Measurements from ENCODE around the gene SPRYD3.

Gene SPRYD3

DNA sequence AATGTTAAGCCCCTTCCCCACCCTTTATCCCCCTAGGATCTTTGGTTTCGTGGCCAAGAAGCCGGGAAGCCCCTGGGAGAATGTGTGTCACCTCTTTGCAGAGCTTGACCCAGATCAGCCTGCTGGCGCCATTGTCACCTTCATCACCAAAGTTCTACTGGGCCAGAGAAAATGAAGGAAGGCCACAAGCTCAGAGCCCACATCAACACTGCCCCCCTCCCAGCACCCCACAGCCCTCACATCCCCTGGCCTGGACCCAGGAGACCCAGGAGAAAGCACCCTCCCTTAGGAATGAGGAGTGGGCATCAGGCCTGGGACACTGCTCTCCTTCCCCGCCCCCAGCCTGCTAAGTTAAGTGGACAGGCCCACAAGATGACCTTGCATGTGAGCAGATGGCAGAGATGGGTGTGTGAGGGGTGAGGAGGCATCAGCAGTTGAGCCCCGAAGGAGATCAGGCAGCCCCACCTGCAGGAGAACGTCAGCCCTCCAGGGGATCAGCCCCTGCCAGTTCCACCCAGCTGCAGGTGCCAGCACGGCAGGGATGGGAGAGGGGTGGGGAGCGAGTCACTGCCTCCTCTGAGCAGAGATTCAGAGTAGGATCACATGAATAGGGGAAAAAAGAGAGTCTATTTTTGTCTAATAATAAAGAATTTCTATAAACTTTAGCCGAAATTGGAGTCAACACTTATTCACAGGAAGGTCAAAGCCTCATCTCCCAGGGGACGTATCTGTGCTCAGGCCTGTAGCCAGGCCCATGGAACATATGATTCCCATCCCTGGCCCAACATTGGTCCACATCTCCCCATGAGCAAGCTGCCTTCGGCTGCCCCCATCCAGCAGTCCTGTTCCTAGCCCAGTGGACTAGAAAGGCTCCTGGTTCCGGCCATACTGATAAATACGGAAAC, 15.2 kb downstream of the SPRYD3 start:
- no peak for DNase-seq (ENCODE audit: extremely low read depth in 1 of 2, low read depth in 1 of 2)

DNA sequence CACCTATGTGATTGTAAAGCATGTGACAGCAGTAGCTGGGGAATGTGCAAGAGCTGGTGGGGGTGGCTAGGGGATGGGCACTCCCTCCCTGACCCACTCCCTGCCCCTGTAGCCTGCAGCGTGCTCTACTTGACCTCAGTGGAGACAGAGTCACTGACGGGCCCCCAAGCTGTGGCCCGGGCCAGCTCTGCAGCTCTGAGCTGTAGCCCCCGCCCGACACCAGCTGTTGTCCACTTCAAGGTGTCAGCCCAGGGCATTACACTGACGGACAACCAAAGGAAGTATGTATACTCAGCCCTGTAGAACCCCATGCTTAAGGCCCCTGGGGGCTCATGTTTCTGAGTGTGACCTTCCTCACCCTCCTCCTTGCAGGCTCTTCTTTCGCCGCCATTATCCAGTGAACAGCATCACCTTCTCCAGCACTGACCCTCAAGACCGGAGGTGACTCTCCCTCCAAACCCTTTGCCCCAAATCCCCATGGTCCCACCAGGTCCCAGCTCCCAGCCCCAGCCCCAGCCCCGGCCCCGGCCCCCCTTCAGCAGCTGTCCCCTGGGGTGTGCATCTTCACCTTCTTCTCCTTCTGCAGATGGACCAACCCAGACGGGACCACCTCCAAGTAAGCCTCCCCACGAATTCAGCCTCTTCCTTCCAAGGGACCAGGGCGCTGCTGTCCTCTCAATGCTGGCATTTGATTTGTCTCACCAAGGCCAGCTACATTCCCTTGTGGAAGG, 16.0 kb downstream of the SPRYD3 start:
- no peak for DNase-seq (ENCODE audit: extremely low read depth in 1 of 2, low read depth in 1 of 2)

DNA sequence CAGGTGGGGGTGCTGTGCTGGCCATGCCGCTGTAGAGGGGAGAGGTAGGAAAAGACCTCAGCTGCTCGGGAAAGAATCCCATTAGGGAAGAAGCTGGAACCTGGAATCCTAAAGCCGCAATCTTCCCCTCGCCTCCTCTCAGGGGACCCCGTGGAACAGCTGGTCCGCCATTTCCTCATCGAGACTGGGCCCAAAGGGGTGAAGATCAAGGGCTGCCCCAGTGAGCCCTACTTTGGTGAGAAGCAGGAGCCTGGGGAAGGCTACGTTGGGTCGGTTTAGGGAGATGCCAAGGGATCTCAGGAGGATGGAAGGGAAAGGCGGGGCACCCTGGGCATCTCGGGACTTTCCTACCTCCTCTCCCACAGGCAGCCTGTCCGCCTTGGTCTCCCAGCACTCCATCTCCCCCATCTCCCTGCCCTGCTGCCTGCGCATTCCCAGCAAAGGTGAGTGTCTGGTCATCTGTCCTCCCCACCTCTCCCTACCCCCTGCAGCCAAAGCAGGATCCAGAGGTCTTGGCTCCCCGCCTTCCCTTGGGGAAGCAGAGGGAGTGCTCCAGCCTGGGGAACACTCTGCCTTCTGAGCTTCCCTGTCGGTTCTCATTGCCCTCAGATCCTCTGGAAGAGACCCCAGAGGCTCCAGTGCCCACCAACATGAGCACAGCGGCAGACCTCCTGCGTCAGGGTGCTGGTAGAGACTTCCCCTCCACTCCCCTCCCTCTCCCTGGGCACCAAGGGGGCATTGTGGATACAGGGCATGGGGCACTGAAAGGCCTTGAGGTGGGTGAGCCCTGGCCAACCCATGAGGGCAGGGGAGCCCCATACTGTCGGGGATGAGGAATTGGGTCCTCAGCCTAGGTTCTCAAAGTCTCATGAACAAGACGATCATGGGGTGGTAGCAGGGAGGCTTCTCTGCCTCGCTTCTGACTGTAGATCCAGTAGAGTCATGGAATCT, 16.9 kb downstream of the SPRYD3 start:
- no peak for DNase-seq (ENCODE audit: extremely low read depth in 1 of 2, low read depth in 1 of 2)

DNA sequence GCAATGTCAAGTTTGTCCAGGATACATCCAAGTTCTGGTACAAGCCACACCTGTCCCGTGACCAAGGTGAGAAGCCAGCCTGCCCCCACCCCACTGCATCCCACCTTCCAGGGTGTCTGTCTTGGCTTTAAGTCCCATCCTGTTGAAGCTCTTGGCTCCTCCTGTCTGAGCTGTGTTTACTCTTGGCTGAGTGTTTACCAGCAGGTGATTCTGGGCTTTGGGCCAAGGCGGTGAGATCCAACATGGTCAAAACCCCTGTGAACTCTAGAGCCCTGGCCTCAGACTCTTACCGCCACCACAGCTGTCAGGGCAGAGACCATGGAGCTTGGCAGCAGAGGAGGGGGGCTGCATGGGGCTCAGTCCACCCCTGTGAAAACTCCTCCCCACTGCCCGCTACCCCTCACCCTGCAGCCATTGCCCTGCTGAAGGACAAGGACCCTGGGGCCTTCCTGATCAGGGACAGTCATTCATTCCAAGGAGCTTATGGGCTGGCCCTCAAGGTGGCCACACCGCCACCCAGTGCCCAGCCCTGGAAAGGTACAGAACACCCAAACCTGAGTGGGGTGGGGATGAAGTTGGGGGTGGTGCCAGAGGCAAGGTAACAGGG, 17.7 kb downstream of the SPRYD3 start:
- no peak for DNase-seq (ENCODE audit: extremely low read depth in 1 of 2, low read depth in 1 of 2)

DNA sequence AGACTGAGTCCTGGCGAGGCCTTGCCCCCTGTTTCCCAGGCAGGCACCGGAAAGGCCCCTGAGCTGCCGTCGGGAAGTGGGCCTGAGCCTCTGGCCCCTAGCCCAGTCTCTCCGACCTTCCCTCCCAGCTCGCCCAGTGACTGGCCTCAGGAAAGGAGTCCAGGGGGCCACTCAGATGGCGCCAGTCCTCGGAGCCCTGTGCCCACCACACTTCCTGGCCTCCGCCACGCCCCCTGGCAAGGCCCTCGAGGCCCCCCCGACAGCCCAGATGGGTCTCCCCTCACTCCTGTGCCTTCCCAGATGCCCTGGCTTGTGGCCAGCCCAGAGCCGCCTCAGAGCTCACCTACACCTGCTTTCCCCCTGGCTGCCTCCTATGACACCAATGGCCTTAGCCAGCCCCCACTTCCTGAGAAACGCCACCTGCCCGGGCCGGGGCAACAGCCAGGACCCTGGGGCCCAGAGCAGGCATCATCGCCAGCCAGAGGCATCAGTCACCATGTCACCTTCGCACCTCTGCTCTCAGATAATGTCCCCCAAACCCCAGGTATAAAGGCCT, 18.4 kb downstream of the SPRYD3 start:
- DNase-seq (ENCODE audit: extremely low read depth in 1 of 2, low read depth in 1 of 2), result no peak

DNA sequence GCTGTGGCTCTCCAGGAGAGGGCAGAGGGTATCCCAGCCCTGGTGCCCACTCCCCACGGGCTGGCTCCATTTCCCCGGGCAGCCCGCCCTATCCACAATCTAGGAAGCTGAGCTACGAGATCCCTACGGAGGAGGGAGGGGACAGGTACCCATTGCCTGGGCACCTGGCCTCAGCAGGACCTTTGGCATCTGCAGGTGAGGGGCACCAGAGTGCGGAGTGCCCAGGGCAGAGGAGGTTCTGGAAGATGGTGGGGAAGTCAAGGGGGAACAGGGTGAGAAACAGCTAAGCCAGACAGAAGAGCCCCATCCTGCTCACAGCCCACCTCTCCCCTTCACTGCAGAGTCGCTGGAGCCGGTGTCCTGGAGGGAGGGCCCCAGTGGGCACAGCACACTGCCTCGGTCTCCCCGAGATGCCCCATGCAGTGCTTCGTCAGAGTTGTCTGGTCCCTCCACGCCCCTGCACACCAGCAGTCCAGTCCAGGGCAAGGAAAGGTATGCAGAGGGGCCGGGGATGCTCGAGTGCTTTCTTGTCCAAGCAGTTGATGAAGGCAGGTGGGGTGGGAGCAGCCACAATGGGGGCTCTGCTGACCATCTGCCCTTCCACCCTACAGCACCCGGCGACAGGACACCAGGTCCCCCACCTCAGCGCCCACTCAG, 19.0 kb downstream of the SPRYD3 start:
- no peak for DNase-seq (ENCODE audit: extremely low read depth in 1 of 2, low read depth in 1 of 2)

DNA sequence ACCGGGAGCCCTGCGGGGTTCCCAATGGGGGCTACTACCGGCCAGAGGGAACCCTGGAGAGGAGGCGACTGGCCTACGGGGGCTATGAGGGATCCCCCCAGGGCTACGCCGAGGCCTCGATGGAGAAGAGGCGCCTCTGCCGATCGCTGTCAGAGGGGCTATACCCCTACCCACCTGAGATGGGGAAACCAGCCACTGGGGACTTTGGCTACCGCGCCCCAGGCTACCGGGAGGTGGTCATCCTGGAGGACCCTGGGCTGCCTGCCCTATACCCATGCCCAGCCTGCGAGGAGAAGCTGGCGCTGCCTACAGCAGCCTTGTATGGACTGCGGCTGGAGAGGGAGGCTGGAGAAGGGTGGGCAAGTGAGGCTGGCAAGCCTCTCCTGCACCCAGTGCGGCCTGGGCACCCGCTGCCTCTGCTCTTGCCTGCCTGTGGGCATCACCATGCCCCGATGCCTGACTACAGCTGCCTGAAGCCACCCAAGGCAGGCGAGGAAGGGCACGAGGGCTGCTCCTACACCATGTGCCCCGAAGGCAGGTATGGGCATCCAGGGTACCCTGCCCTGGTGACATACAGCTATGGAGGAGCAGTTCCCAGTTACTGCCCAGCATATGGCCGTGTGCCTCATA, 19.6 kb downstream of the SPRYD3 start:
- no peak for DNase-seq (ENCODE audit: extremely low read depth in 1 of 2, low read depth in 1 of 2)

DNA sequence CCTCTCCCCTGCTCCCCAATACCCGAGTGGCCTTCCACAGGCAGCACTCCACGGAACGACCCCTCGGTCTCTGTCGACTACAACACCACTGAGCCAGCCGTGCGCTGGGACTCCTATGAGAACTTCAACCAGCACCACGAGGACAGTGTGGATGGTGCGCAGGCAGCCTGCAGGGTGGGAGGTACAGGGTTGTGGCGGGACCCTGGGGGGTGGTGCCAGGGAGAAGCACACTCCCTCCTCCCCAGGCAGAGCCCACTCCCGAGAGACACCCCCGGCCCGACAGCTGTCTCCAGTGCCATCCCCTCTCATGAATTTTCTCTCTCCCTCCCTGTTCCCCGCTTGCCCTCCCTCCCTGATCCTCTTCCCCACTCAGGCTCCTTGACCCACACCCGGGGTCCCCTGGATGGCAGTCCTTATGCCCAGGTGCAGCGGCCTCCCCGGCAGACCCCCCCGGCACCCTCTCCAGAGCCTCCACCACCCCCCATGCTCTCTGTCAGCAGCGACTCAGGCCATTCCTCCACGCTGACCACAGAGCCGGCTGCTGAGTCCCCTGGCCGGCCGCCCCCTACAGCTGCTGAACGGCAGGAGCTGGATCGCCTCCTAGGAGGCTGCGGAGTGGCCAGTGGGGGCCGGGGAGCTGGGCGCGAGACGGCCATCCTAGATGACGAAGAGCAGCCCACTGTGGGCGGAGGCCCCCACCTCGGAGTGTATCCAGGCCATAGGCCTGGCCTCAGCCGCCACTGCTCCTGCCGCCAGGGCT, 20.3 kb downstream of the SPRYD3 start:
- no peak for DNase-seq (ENCODE audit: extremely low read depth in 1 of 2, low read depth in 1 of 2)

DNA sequence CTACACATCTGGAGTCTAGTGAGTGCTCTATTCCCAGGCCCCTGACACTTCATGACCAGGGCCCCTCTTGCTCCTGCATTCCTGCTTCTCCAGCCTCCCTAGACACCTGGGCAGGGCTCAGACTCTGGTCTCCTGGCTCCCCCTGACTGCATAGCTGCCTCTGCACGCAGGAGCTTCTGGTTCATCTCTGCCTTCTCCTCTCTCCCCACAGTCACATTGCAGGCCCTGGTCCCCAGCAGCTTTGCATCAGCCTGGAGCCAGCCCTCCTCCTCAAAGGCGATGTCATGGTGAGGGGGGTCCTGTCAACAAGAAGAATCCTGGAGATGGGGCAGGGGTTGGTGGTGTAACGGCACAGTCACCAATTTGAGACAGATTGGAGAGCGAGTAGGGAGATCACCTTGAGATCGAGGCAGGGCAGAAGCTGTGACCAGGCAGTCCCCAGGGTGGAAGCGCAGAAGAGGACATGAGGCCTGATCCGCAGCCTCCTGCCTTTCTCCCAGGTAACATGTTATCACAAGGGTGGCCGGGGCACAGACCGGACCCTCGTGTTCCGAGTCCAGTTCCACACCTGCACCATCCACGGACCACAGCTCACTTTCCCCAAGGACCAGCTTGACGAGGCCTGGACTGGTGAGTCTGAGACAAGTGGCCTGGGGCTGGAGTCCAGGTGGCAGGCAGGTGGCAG, 21.2 kb downstream of the SPRYD3 start:
- DNase-seq (ENCODE audit: extremely low read depth in 1 of 2, low read depth in 1 of 2), result no peak

DNA sequence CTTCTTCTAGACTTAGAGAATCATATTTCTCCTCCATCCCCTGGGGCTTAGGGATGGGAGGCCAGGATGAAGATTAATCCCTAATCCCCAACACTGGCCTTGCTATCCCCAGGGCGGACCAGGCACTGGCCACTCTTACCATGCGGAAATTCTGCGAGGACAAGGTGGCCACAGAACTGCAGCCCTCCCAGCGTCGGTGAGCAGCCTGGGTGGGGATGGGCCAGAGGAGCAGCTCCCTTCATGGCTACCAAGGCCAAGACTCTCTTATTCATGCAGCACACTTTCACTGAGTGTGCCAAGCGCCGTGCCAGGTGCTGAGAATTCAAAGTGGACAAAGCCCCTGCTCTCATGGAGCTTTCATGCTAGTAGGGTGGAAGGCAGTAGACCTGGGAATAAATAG, 22.3 kb downstream of the SPRYD3 start:
- DNase-seq (ENCODE audit: extremely low read depth in 1 of 2, low read depth in 1 of 2), result no peak

DNA sequence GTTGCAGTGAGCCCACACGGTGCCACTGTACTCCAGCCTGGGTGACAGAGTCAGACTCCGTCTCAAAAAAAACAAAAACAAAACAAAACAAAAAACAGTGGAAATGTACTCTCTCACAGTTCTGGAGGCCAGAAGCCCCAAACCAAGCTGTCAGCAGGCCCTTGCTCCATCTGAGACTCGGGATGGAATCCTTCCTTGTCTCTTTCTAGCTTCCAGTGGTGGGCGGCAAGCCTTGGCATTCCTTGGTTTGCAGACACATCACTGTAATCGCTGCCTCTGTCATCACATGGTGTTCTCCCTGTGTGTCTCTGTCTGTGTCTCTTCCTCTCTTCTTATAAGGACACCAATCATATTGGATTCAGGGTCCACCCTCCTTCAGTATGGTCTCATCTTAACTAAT, 22.9 kb downstream of the SPRYD3 start:
- DNase-seq (ENCODE audit: extremely low read depth in 1 of 2, low read depth in 1 of 2), result no peak

DNA sequence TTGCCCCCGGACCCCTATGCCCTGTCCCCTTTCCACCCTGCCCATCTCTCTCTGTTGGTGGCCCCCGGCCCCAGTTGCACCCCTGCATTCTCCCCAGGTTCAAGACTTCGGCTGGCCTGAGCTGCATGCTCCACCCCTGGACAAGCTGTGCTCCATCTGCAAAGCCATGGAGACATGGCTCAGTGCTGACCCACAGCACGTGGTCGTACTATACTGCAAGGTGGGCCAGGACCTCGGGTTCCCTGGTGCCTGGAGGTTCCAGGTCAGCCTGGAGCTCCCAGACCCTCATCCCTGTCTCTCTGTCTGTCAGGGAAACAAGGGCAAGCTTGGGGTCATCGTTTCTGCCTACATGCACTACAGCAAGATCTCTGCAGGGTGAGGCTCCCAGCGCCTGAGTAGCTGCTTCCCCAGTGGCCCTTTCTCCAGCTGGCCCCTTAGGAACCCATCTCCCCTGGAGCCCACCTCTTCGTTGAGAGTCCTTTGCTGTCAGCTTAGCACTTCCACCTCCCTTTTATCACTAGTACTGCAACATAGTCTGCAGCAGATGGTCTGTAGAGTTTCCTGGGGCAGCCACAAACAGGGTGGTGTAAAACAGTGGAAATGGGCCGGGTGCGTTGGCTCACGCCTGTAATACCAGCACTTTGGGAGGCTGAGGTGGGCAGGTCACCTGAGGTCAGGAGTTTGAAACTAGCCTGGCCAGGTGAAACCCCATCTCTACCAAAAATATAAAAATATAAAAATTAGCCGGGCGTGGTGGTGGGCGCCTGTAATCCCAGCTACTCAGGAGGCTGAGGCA, 23.5 kb downstream of the SPRYD3 start:
- no peak for DNase-seq (ENCODE audit: extremely low read depth in 1 of 2, low read depth in 1 of 2)

DNA sequence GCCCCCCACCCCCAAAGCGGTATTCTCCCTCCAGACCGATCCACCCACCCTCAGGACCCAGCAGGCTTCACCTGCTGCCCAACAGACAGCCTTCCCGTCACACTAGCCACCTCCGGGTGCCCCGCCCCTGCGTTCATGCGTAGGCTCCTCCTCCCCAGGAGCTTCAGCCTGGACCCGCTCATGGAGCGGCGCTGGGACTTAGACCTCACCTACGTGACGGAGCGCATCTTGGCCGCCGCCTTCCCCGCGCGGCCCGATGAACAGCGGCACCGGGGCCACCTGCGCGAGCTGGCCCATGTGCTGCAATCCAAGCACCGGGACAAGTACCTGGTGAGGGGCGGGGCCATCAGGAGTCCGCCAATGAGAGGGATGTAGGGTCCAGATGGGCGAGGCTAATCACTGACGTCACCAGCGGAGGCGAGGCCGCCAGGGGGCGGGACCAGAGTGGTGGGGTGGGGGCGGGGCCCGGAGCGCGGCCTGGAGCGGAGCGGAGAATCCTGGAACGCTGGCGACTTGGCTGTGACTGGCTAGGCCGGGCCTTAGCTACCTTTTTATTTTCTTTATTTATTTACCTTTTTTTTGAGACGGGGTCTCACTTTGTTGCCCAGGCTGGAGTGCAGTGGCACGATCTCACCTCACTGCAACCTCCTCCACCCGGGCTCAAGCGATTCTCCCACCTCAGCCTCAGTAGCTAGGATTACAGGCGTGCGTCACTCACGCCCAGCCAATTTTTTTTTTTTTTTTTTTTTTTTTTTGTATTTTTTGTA, 24.9 kb downstream of the SPRYD3 start:
- DNase-seq (ENCODE audit: extremely low read depth in 1 of 2, low read depth in 1 of 2), result peak; percentile 71 to 91

DNA sequence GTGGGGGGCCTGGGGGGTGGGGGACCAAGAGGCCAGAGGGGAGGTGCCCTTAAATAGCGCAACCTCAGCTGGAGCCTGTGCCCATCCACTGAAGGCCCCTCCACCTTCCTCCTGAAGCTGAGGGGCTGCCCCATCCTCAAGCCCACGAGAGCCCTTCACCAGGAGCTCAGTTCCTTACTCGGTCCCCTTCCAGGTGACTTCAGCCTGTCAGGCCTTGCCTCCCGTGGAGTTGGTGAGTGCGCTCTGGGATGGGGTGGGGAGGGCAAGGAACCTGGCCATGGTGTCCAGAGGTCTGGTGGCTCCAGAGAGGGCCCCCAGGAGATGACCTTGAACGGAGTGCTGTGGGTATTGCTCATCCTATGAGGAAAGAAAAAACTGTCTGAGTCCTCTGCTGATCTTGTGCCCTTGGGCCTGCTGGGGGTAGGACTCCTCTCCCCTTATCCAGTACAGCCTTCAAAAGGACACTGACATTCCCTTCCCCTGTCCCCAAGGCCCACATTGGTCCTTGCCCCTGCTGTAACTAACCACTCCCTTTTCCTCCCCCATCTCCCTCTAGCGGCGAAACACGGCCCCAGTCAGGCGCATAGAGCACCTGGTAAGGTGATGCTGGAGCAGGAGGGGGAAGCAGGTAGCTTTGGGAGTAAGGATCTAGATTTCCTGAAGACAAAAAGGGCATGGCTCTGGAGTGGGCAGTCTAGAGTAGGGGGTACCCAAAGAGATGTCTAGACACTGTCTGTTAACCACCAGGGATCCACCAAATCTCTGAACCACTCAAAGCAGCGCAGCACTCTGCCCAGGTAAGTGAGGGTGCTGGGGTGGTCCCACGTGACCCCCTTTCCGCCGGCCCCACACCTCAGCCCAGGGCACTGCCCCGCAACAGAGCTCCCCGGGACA, 25.7 kb downstream of the SPRYD3 start:
- peak in 1 of 2 donors; percentile 24 for DNase-seq (ENCODE audit: extremely low read depth in 1 of 2, low read depth in 1 of 2)

DNA sequence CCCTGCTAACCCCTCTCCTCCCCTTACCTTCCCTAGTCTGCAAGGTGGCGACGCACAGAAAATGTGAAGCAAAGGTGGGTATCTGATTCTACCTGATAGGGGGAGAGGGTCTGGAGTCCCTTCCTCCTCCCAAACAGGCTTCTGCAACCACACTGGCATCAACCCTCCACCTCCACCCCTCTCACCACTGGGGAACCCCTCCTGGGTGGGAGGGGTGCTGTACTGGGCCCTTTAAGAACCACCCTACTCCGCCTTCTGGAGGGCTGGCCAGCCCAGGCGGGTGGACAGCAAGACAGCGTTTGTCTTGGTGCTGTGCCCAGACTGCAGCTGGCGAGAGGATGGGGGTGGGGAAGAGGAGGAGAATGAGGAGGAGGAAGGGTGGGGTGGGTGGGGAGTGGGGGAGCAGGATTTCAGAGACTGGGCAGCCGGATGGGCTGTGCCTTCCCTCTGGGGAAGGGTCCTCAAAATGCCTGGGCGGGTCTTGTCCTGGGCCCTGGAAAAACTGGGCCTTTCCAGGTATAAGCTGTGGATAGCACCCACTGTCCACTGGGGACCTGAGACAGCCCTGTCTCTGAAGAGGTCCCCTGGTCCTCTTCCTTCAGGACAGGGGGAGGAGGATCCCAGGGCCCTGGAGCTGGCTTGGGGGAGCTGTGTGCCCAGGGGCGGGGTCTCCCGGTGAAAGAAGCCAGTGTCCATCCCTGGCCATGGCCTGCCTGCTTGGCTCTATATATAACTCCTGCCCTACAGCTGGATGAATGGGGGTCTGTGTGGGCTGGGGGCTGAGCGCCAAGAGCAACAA, 26.6 kb downstream of the SPRYD3 start:
- DNase-seq (ENCODE audit: extremely low read depth in 1 of 2, low read depth in 1 of 2), result no peak
